HL-60 (cell line): ENCODE data around the gene FREM1.

Experiments used
- DNase-seq, 2 experiments: peaks; one replicate each; pipeline ENCODE4 v3.0.0-alpha.2; 2010 to 2020; ENCODE audit warnings: low read depth in 1 of 2, low spot score in 1 of 2
- H3K27ac ChIP-seq: fragments of 250-450 bp; sonication (Bioruptor Pico); replicated peaks from 2 replicates; pipeline ENCODE4 v1.5.1; 2020; ENCODE audit warnings: mild to moderate bottlenecking, moderate library complexity
- H3K27me3 ChIP-seq: fragments of 250-450 bp; sonication (Bioruptor Pico); 2 replicates; pipeline ENCODE4 v1.5.1; 2021; ENCODE audit warnings: mild to moderate bottlenecking, moderate library complexity; ENCODE audit not compliant: insufficient read depth, poor library complexity, severe bottlenecking
- H3K4me3 ChIP-seq: replicated peaks from 2 replicates; pipeline ENCODE4 v1.5.1; 2011; ENCODE audit warnings: mild to moderate bottlenecking, control low read depth, low read length; ENCODE audit not compliant: insufficient read depth
- CTCF ChIP-seq: IDR thresholded peaks from one replicate; pipeline ENCODE4 v1.5.1; 2011; ENCODE audit warnings: low read length, control low read depth, inconsistent platforms; ENCODE audit not compliant: insufficient read depth
- GABPA ChIP-seq: IDR thresholded peaks from 2 replicates; pipeline ENCODE4 v1.6.1; 2012; ENCODE audit warnings: low read depth
- POLR2AphosphoS5 ChIP-seq: IDR thresholded peaks from 2 replicates; pipeline ENCODE4 v1.6.1; 2012; ENCODE audit warnings: low read depth
- REST ChIP-seq: IDR thresholded peaks from 2 replicates; pipeline ENCODE4 v1.6.1; 2012; ENCODE audit warnings: low read depth; ENCODE audit not compliant: insufficient replicate concordance
- SPI1 ChIP-seq: IDR thresholded peaks from 2 replicates; pipeline ENCODE4 v1.6.1; 2012; ENCODE audit warnings: low read depth, mild to moderate bottlenecking, borderline replicate concordance

Gene FREM1

GRCh38 chr9:14766299-14766698 is 143.9 kb downstream of the FREM1 start:
- H3K27me3 ChIP-seq: no peaks in the 10 kb centered on the region
- no peak for TF ChIP-seq SPI1
- no peak for TF ChIP-seq GABPA
- no peak for TF ChIP-seq POLR2AphosphoS5
- no peak for TF ChIP-seq CTCF
- no peak for TF ChIP-seq REST
- DNase-seq: no peak
- no peak overlapping the region for H3K4me3 ChIP-seq
- H3K27ac ChIP-seq: no peak overlapping the region

GRCh38 chr9:14761584-14761983 is 148.6 kb downstream of the FREM1 start:
- TF ChIP-seq POLR2AphosphoS5: no peak
- no peak for TF ChIP-seq CTCF
- Histone ChIP-seq H3K27ac (no peak overlapping the region), H3K27me3 (no peaks in the 10 kb centered on the region), H3K4me3 (no peak overlapping the region)
- DNase-seq: no peak

GRCh38 chr9:14760060-14760459 is 150.2 kb downstream of the FREM1 start:
- TF ChIP-seq CTCF (no peak), POLR2AphosphoS5 (no peak), SPI1 (no peak), GABPA (no peak), REST (no peak)
- DNase-seq: no peak
- Histone ChIP-seq H3K27me3 (no peaks in the 10 kb centered on the region), H3K4me3 (no peak overlapping the region), H3K27ac (no peak overlapping the region)

GRCh38 chr9:14756291-14756690 is 153.9 kb downstream of the FREM1 start:
- TF ChIP-seq SPI1 (no peak), POLR2AphosphoS5 (no peak), REST (no peak), CTCF (no peak), GABPA (no peak)
- Histone ChIP-seq H3K27ac (no peak overlapping the region), H3K27me3 (no peaks in the 10 kb centered on the region), H3K4me3 (no peak overlapping the region)
- DNase-seq: no peak
